K562 (cell line): ENCODE data around the gene KLHL6. TPM values are rescaled to one million over a fixed set of nuclear protein-coding genes. Genes with fewer than 3 reads are reported as not detected.

Experiments
- ATAC-seq: fragments of 200-7000 bp; cut with Tn5 transposase; 3 replicates; pipeline ENCODE4 v1.9.1; 2020; ENCODE audit warnings: moderate library complexity
- BruUV-seq: library from RNA; stranded (reverse); fragments of 400-500 nt; replicated peaks from 2 replicates; lab custom pipeline; 2021; lab: Mats Ljungman, UMichigan
- CTCF ChIA-PET: fragments of 300-600 bp; formaldehyde crosslinking; extraction: SDS; loops from one replicate; lab custom pipeline; 2021; ENCODE audit warnings: low intra/inter-chr PET ratio; lab: Yijun Ruan, JAX
- POLR2A ChIA-PET: fragments of 300-600, 350-650 bp; sonication (Branson Sonifier 250); formaldehyde crosslinking; extraction: SDS; loops from one replicate; lab custom pipeline; 2021; ENCODE audit warnings: antibody characterized with exemption, inconsistent platforms; lab: Yijun Ruan, JAX
- DNase-seq, 4 experiments: peaks; one replicate each; pipeline versions ENCODE4 v3.0.0 to v3.0.0-alpha.2; 2011 to 2018; ENCODE audit warnings: low spot score in 3 of 4, mixed read lengths in 3 of 4; ENCODE audit errors: extremely low read depth in 1 of 4
- FAIRE-seq: peaks from 2 replicates; lab custom pipeline; 2011; peaks lifted over from hg19 to GRCh38; lab: Jason Lieb, UNC
- H2AFZ ChIP-seq: 2 replicates; pipeline ENCODE4 v1.6.0; 2011; ENCODE audit warnings: low read depth, low read length, control low read depth, inconsistent platforms
- H3K27ac ChIP-seq: fragments of 200-600 bp; 3 replicates; pipeline ENCODE4 v1.8.0; 2011; ENCODE audit warnings: low read depth, mild to moderate bottlenecking, control low read depth, inconsistent platforms, low read length, moderate library complexity, mixed read lengths; ENCODE audit errors: extremely low read depth
- H3K27me3 ChIP-seq, 2 experiments: fragments of 300-600 bp in 1 of 2; 2 replicates in 1 of 2; 3 replicates in 1 of 2; pipeline versions ENCODE4 v1.6.0 to v1.8.0; 2011; ENCODE audit warnings: inconsistent platforms in 2 of 2, low read length in 2 of 2, mild to moderate bottlenecking in 1 of 2, mixed read lengths in 1 of 2, moderate library complexity in 1 of 2; ENCODE audit not compliant: control insufficient read depth in 2 of 2, insufficient read depth in 2 of 2
- H3K36me3 ChIP-seq: fragments of 300-600 bp; 3 replicates; pipeline ENCODE4 v1.8.0; 2011; ENCODE audit warnings: mild to moderate bottlenecking, low read length, inconsistent platforms; ENCODE audit not compliant: control insufficient read depth, insufficient read depth
- H3K4me1 ChIP-seq, 2 experiments: fragments of 200-600 bp in 1 of 2; replicated peaks in 1 of 2; 2 replicates in 1 of 2; 3 replicates in 1 of 2; pipeline versions ENCODE4 v1.5.1 to v1.8.0; 2011; ENCODE audit warnings: inconsistent platforms in 2 of 2, low read length in 2 of 2, mild to moderate bottlenecking in 1 of 2, mixed read lengths in 1 of 2, moderate library complexity in 1 of 2; ENCODE audit not compliant: control insufficient read depth in 2 of 2, insufficient read depth in 2 of 2
- H3K4me2 ChIP-seq: 2 replicates; pipeline ENCODE4 v1.6.1; 2011; ENCODE audit warnings: low read length, control low read depth, inconsistent platforms, mixed read lengths; ENCODE audit not compliant: insufficient read depth
- H3K4me3 ChIP-seq: fragments of 200-600 bp; sonication (generic), shearing (Covaris generic); 2 replicates; pipeline ENCODE4 v1.5.1; 2016; ENCODE audit warnings: control low read depth, inconsistent platforms
- H3K79me2 ChIP-seq: fragments of 200-600 bp; 3 replicates; pipeline ENCODE4 v1.8.0; 2011; ENCODE audit warnings: low read length, inconsistent platforms; ENCODE audit not compliant: control insufficient read depth, insufficient read depth
- H3K9ac ChIP-seq, 2 experiments: 2 replicates each; pipeline versions ENCODE4 v1.6.0 to v1.6.1; 2011; ENCODE audit warnings: low read depth in 2 of 2, low read length in 2 of 2, control low read depth in 1 of 2, inconsistent platforms in 1 of 2, mild to moderate bottlenecking in 1 of 2, mixed read lengths in 1 of 2; ENCODE audit not compliant: insufficient read depth in 1 of 2
- H3K9me1 ChIP-seq: one replicate; pipeline ENCODE4 v1.6.0; 2011; ENCODE audit warnings: inconsistent platforms, mild to moderate bottlenecking, low read length, moderate library complexity; ENCODE audit not compliant: control insufficient read depth, insufficient read depth
- H3K9me3 ChIP-seq: replicated peaks from 2 replicates; pipeline ENCODE4 v1.5.1; 2011; ENCODE audit warnings: low read depth, low read length, inconsistent platforms; ENCODE audit not compliant: control insufficient read depth, insufficient read depth
- H4K20me1 ChIP-seq: replicated peaks from 2 replicates; pipeline ENCODE4 v1.6.1; 2011; ENCODE audit warnings: low read length, inconsistent platforms, mixed read lengths; ENCODE audit not compliant: control insufficient read depth, insufficient read depth
- ARID1B ChIP-seq: fragments of 450-650 bp; IDR thresholded peaks from 2 replicates; pipeline ENCODE4 v1.6.1; 2016; ENCODE audit warnings: antibody characterized with exemption, mild to moderate bottlenecking, inconsistent platforms
- CREM ChIP-seq: IDR thresholded peaks from 2 replicates; pipeline ENCODE4 v1.6.1; 2014; ENCODE audit warnings: antibody characterized with exemption, low read depth
- CTBP1 ChIP-seq: fragments of 450-650 bp; IDR thresholded peaks from 2 replicates; pipeline ENCODE4 v1.6.1; 2016; ENCODE audit warnings: borderline replicate concordance
- DPF2 ChIP-seq: fragments of 450-650 bp; IDR thresholded peaks from 2 replicates; pipeline ENCODE4 v1.6.1; 2016
- ESRRA ChIP-seq: fragments of 450-650 bp; IDR thresholded peaks from 2 replicates; pipeline ENCODE4 v1.6.1; 2014; ENCODE audit warnings: low read depth, mild to moderate bottlenecking, moderate library complexity, borderline replicate concordance
- HDAC2 ChIP-seq: fragments of 450-650 bp; IDR thresholded peaks from 2 replicates; pipeline ENCODE4 v1.6.1; 2016; ENCODE audit warnings: mild to moderate bottlenecking
- MECOM ChIP-seq: fragments of 250-450 bp; sonication (Bioruptor Pico); IDR thresholded peaks from 2 replicates; pipeline ENCODE4 v1.8.0; 2022; ENCODE audit warnings: inconsistent platforms
- MEIS2 ChIP-seq: fragments of 450-650 bp; IDR thresholded peaks from 2 replicates; pipeline ENCODE4 v1.6.1; 2014; ENCODE audit warnings: mild to moderate bottlenecking; ENCODE audit not compliant: partially characterized antibody
- NEUROD1 ChIP-seq: fragments of 150-350 bp; IDR thresholded peaks from 2 replicates; pipeline ENCODE4 v1.6.1; 2014; ENCODE audit warnings: borderline replicate concordance, low read length, low read depth; ENCODE audit not compliant: partially characterized antibody
- NR2F6 ChIP-seq: fragments of 450-650 bp; formaldehyde crosslinking; IDR thresholded peaks from 2 replicates; pipeline ENCODE4 v1.4.0; 2020; ENCODE audit warnings: mild to moderate bottlenecking
- NRF1 ChIP-seq, 2 experiments: fragments of 450-650 bp; IDR thresholded peaks in 1 of 2; conservative IDR thresholded peaks in 1 of 2; 2 replicates each; pipeline ENCODE4 v1.6.1; 2014; ENCODE audit warnings: mild to moderate bottlenecking in 2 of 2
- PKNOX1 ChIP-seq: fragments of 450-650 bp; IDR thresholded peaks from 2 replicates; pipeline ENCODE4 v1.6.1; 2016
- SNIP1 ChIP-seq: fragments of 450-650 bp; IDR thresholded peaks from 2 replicates; pipeline ENCODE4 v1.7.1; 2017; ENCODE audit warnings: low read depth, mild to moderate bottlenecking
- ZNF57 ChIP-seq: fragments of 450-650 bp; formaldehyde crosslinking; IDR thresholded peaks from 2 replicates; pipeline ENCODE4 v1.4.0; 2020; ENCODE audit warnings: mild to moderate bottlenecking, moderate library complexity
- WGBS: fragments of 100-300 bp; shearing (Covaris generic); methylation state at CpG from one replicate; pipeline ENCODE4 v1.1.6; 2016; ENCODE audit warnings: low coverage, mixed read lengths; ENCODE audit not compliant: insufficient coverage; ENCODE audit errors: missing lambda C conversion rate; 5-methylcytosine and 5-hydroxymethylcytosine counted together
- in situ Hi-C: fragments of 300-500 bp; cut with MboI; formaldehyde crosslinking; loops from 4 replicates; pipeline ENCODE4 v1.15.0; 2018; ENCODE audit warnings: inconsistent platforms, mixed read lengths
- intact Hi-C: fragments of 100-400 bp; cut with micrococcal nuclease; formaldehyde crosslinking; loops from 2 replicates; pipeline ENCODE4 v1.14.2; 2022
- polyA plus RNA-seq, 8 experiments: library from polyadenylated mRNA; depleted of rRNA in 4 of 8; stranded (reverse) in 5 of 8; unstranded in 3 of 8; fragments of >200 nt; fragmentation: Nextera tagmentation in 2 of 8; fragmentation: Illumina TruSeq in 1 of 8; extraction: Ambion mirVana in 2 of 8; extraction: Trizol in 1 of 8; gene quantifications; 2 replicates each; pipeline versions ENCODE4 v1.2.1 to v1.2.3, GENCODE V29; 2011 to 2014; ENCODE audit warnings: inconsistent platforms in 1 of 8, missing spikeins in 1 of 8
- total RNA-seq, 7 experiments: library from RNA; depleted of rRNA in 6 of 7; stranded (reverse); fragments of >200 nt in 6 of 7; fragmentation: Illumina TruSeq in 2 of 7; extraction: Trizol in 2 of 7; gene quantifications; 2 replicates each; pipeline versions ENCODE4 v1.2.1 to v1.2.3, GENCODE V29; 2011 to 2021; ENCODE audit warnings: low replicate concordance in 1 of 7
- TF ChIP-seq, protein P1 (sequence below), 2 experiments: IDR thresholded peaks in 1 of 2; conservative IDR thresholded peaks in 1 of 2; 2 replicates each; pipeline ENCODE4 v1.6.1; 2016; ENCODE audit warnings: low read depth in 2 of 2, mild to moderate bottlenecking in 1 of 2, missing compliant biosample characterization in 1 of 2, missing genetic modification characterization in 1 of 2, moderate library complexity in 1 of 2

KLHL6 gene
- total and polyA plus RNA-seq, 9 of the 15 experiments (the other 6 are each of a cell fraction or from before 2014, with no cell fraction given) = 0.18 to 2.1 (median 1.4) TPM

- Histone ChIP-seq H3K4me3 (no peak overlapping the region), H3K4me2 (no peak overlapping the region), H3K9me1 (peaks cover 2% of the 10 kb centered on the region)
- in situ Hi-C loops = no loop called here
- no TSS peak for BruUV-seq
- FAIRE-seq = no peak
- POLR2A ChIA-PET = interaction anchor here (1.5 to 2.6 kb wide), 3 partner anchors 10 to 16 kb away, joined by 3 to 10 read pairs (median 3); no protein-coding TSS in a partner anchor
- peak; percentile 56 for ATAC-seq
- DNase-seq = no peak
- peak; percentile 12; the same call in 1 of the 2 replicates for TF ChIP-seq ARID1B
- TF ChIP-seq, protein P1, sequence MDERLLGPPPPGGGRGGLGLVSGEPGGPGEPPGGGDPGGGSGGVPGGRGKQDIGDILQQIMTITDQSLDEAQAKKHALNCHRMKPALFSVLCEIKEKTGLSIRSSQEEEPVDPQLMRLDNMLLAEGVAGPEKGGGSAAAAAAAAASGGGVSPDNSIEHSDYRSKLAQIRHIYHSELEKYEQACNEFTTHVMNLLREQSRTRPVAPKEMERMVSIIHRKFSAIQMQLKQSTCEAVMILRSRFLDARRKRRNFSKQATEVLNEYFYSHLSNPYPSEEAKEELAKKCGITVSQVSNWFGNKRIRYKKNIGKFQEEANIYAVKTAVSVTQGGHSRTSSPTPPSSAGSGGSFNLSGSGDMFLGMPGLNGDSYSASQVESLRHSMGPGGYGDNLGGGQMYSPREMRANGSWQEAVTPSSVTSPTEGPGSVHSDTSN (CRISPR knock-in tag; IDR thresholded peaks at IDR 0.05; ENCODE audit: low read depth) = peak; percentile 63
- TF ChIP-seq, protein P1 (tag; conservative IDR thresholded peaks at IDR 0.05; ENCODE audit: low read depth) = peak; percentile 92
- peak; percentile 44 for TF ChIP-seq CREM
- TF ChIP-seq DPF2 = 0 out of 2 replicates have a peak, but pooled peaks have one; percentile 24
- TF ChIP-seq NR2F6 = no peak
- TF ChIP-seq PKNOX1 = peak; percentile 85
- peak; percentile 53; the same call in 1 of the 2 replicates for TF ChIP-seq CTBP1
- no peak for TF ChIP-seq ZNF57
- no peak for TF ChIP-seq MECOM (CRISPR knock-in tag)
- TF ChIP-seq NEUROD1 = peak; percentile 18
- peak; percentile 31 to 45; a peak in 1 of 4 replicates for TF ChIP-seq NRF1 (conservative IDR thresholded peaks at IDR 0.05 in 1 of 2, IDR thresholded peaks at IDR 0.05 in 1 of 2)
- peak; percentile 96 for TF ChIP-seq MEIS2
- no peak for TF ChIP-seq SNIP1
- no peak for TF ChIP-seq HDAC2
- peak; percentile 17; the same call in 1 of the 2 replicates for TF ChIP-seq ESRRA
- TF ChIP-seq, all 486 proteins: peak for 10
- intact Hi-C loops = loop anchor here (5.0 kb wide), 1 partner anchor 45 kb away; no protein-coding TSS in a partner anchor
- 18% methylated on average over 4 of the region's 4 CpGs for WGBS
- H3K27ac ChIP-seq = no peak overlapping the region
- CTCF ChIA-PET = no interaction called here
- 0 out of 4 replicates have a peak overlapping the region, but pooled peaks of 1 of the 2 experiments have one; percentile 42 for H3K9ac ChIP-seq
- H3K79me2 ChIP-seq = no peaks in the 10 kb centered on the region
- peaks cover 12 to 38% of the 10 kb centered on the region in 2 experiments; a peak in 4 of 5 replicates for H3K4me1 ChIP-seq
- no peaks in the 10 kb centered on the region for H4K20me1 ChIP-seq
- no peaks in the 10 kb centered on the region for H3K36me3 ChIP-seq
- H3K9me3 ChIP-seq = no peaks in the 10 kb centered on the region
- H2AFZ ChIP-seq = 0 out of 2 replicates have a peak overlapping the region, but pooled peaks have one; percentile 11
- H3K27me3 ChIP-seq = no peaks in the 10 kb centered on the region; a peak in 1 of 5 replicates
Measured at GRCh38 chr3:183517607-183518006, 37.9 kb downstream of the KLHL6 start.
